Suprapubic skin (tissue), 4 donors: Measurements from ENCODE around the gene TNFRSF4. TPM values are rescaled to one million over a fixed set of nuclear protein-coding genes. Genes with fewer than 3 reads are reported as not detected.

Source experiments
- DNase-seq, 2 donors: peaks; one replicate each; pipeline ENCODE4 v3.0.0-alpha.2; 2019; ENCODE audit warnings: low spot score in 2 of 2
- H3K27ac ChIP-seq: fragments of 200-600 bp; sonication (generic); one replicate; pipeline ENCODE4 v1.5.1; 2019
- H3K27me3 ChIP-seq: fragments of 200-600 bp; sonication (generic); one replicate; pipeline ENCODE4 v1.5.1; 2019
- H3K36me3 ChIP-seq: fragments of 200-600 bp; sonication (generic); one replicate; pipeline ENCODE4 v1.5.1; 2019
- H3K4me1 ChIP-seq: fragments of 200-600 bp; sonication (generic); one replicate; pipeline ENCODE4 v1.5.1; 2019
- H3K4me3 ChIP-seq: fragments of 200-600 bp; sonication (generic); one replicate; pipeline ENCODE4 v1.5.1; 2019; ENCODE audit warnings: mild to moderate bottlenecking
- H3K9me3 ChIP-seq: fragments of 200-600 bp; sonication (generic); one replicate; pipeline ENCODE4 v1.5.1; 2019
- CTCF ChIP-seq, 2 donors: fragments of 200-600 bp in 1 of 2; fragments of 450-650 bp in 1 of 2; sonication (generic) in 1 of 2; IDR thresholded peaks; one replicate each; pipeline ENCODE4 v1.5.1; 2016 to 2019; ENCODE audit warnings: antibody characterized with exemption in 2 of 2, mild to moderate bottlenecking in 1 of 2, moderate library complexity in 1 of 2
- EP300 ChIP-seq: sonication (generic); formaldehyde crosslinking; IDR thresholded peaks from one replicate; pipeline ENCODE4 v1.6.1; 2017; ENCODE audit warnings: antibody characterized with exemption
- POLR2A ChIP-seq, 2 donors: fragments of 450-650 bp; IDR thresholded peaks; one replicate each; pipeline ENCODE4 v1.6.1; 2017; ENCODE audit warnings: antibody characterized with exemption in 2 of 2, mild to moderate bottlenecking in 2 of 2, moderate library complexity in 2 of 2
- POLR2AphosphoS5 ChIP-seq, 3 donors: sonication (generic); formaldehyde crosslinking; IDR thresholded peaks; one replicate each; pipeline ENCODE4 v1.6.1; 2017; ENCODE audit warnings: antibody characterized with exemption in 3 of 3
- WGBS: methylation state at CpG from one replicate; pipeline ENCODE4 v1.1.5; 2018; 5-methylcytosine and 5-hydroxymethylcytosine counted together
- total RNA-seq, 4 donors: library from RNA; depleted of rRNA; stranded (reverse); fragments of >200 nt; gene quantifications; one replicate each; pipeline ENCODE4 v1.1.0, GENCODE V29; 2016

TNFRSF4 gene
- total RNA-seq, 4 donors from 2014 or later, result 0.42 to 1.4 (median 0.72) TPM; not detected in 1

- DNase-seq, result no peak
- Histone ChIP-seq H3K9me3 (no peaks in the 10 kb centered on the region), H3K36me3 (no peaks in the 10 kb centered on the region), H3K27me3 (peaks cover 8% of the 10 kb centered on the region), H3K4me1 (peaks cover 47% of the 10 kb centered on the region), H3K4me3 (no peak overlapping the region), H3K27ac (no peak overlapping the region)
- no CpG with 5 or more reads among the region's 48 CpGs for WGBS
- no peak for TF ChIP-seq CTCF (IDR thresholded peaks at IDR 0.05)
- TF ChIP-seq POLR2AphosphoS5 (IDR thresholded peaks at IDR 0.05), result no peak
- TF ChIP-seq POLR2A (IDR thresholded peaks at IDR 0.05), result no peak
- no peak for TF ChIP-seq EP300
Measured at GRCh38 chr1:1237874-1238701, 24.1 kb upstream of the TNFRSF4 start.

GRCh38 chr1:1236945-1237873, 23.3 kb upstream of the TNFRSF4 start:
- TF ChIP-seq POLR2A (IDR thresholded peaks at IDR 0.05), result no peak
- TF ChIP-seq POLR2AphosphoS5 (IDR thresholded peaks at IDR 0.05), result no peak
- no peak for TF ChIP-seq EP300
- no peak for TF ChIP-seq CTCF (IDR thresholded peaks at IDR 0.05)
- Histone ChIP-seq H3K9me3 (no peaks in the 10 kb centered on the region), H3K4me3 (no peak overlapping the region), H3K4me1 (peaks cover 54% of the 10 kb centered on the region), H3K36me3 (no peaks in the 10 kb centered on the region), H3K27ac (no peak overlapping the region), H3K27me3 (peaks cover 8% of the 10 kb centered on the region)
- no peak for DNase-seq
- WGBS, result 47% methylated on average over 8 of the region's 34 CpGs

- no peaks in the 10 kb centered on the region for H3K36me3 ChIP-seq
- TF ChIP-seq EP300 (no peak), POLR2AphosphoS5 (IDR thresholded peaks at IDR 0.05) (no peak), CTCF (IDR thresholded peaks at IDR 0.05) (no peak)
- 90% methylated on average over 6 of the region's 22 CpGs for WGBS
- H3K4me1 ChIP-seq, result peaks cover 54% of the 10 kb centered on the region
- no peaks in the 10 kb centered on the region for H3K9me3 ChIP-seq
- no peak overlapping the region for H3K4me3 ChIP-seq
- no peak overlapping the region for H3K27ac ChIP-seq
- no peak for DNase-seq
- H3K27me3 ChIP-seq, result peaks cover 8% of the 10 kb centered on the region
Measured at GRCh38 chr1:1236176-1236763, 22.3 kb upstream of the TNFRSF4 start.

- DNase-seq, result no peak
- 85% methylated on average over 23 of the region's 27 CpGs for WGBS
- Histone ChIP-seq H3K4me3 (no peak overlapping the region), H3K27me3 (peaks cover 8% of the 10 kb centered on the region), H3K27ac (no peak overlapping the region), H3K4me1 (peaks cover 58% of the 10 kb centered on the region), H3K9me3 (no peaks in the 10 kb centered on the region), H3K36me3 (no peaks in the 10 kb centered on the region)
- no peak for TF ChIP-seq POLR2A (IDR thresholded peaks at IDR 0.05)
- TF ChIP-seq POLR2AphosphoS5 (IDR thresholded peaks at IDR 0.05), result no peak
- TF ChIP-seq EP300, result no peak
- TF ChIP-seq CTCF (IDR thresholded peaks at IDR 0.05), result no peak
Measured at GRCh38 chr1:1235016-1235744, 21.2 kb upstream of the TNFRSF4 start.
